HepG2 (cell line): ENCODE results near the gene NFXL1. TPM values are rescaled to one million over a fixed set of nuclear protein-coding genes. Genes with fewer than 3 reads are reported as not detected.

ENCODE experiments used
- ELF3 ChIP-seq: IDR thresholded peaks from 2 replicates; pipeline ENCODE4 v1.6.1; 2016; ENCODE audit warnings: missing genetic modification reagents, missing compliant biosample characterization
- IRF9 ChIP-seq: sonication (generic); formaldehyde crosslinking; IDR thresholded peaks from 2 replicates; pipeline ENCODE4 v1.8.0; 2022; ENCODE audit warnings: missing genetic modification reagents, mild to moderate bottlenecking, borderline replicate concordance
- NFE2L1 ChIP-seq: sonication (generic); formaldehyde crosslinking; IDR thresholded peaks from 2 replicates; pipeline ENCODE4 v1.4.0; 2020; ENCODE audit warnings: missing genetic modification reagents, mild to moderate bottlenecking, borderline replicate concordance
- NR2C2 ChIP-seq: sonication (generic); formaldehyde crosslinking; IDR thresholded peaks from 2 replicates; pipeline ENCODE4 v1.4.0; 2020; ENCODE audit warnings: missing genetic modification reagents, mild to moderate bottlenecking, moderate library complexity, borderline replicate concordance
- POLR2AphosphoS5 ChIP-seq: IDR thresholded peaks from 2 replicates; pipeline ENCODE4 v1.6.1; 2012; ENCODE audit warnings: low read depth, low read length
- SCMH1 ChIP-seq: sonication (generic); formaldehyde crosslinking; IDR thresholded peaks from 2 replicates; pipeline ENCODE4 v1.9.0; 2021; ENCODE audit warnings: missing genetic modification reagents, mild to moderate bottlenecking, borderline replicate concordance
- SP4 ChIP-seq: sonication (generic); formaldehyde crosslinking; IDR thresholded peaks from 2 replicates; pipeline ENCODE4 v1.8.1; 2023; ENCODE audit warnings: mild to moderate bottlenecking, missing genetic modification reagents
- THAP9 ChIP-seq: sonication (generic); formaldehyde crosslinking; IDR thresholded peaks from 2 replicates; pipeline ENCODE4; 2020; ENCODE audit warnings: missing genetic modification reagents, mild to moderate bottlenecking, borderline replicate concordance
- THRA ChIP-seq: sonication (generic); formaldehyde crosslinking; IDR thresholded peaks from 2 replicates; pipeline ENCODE4 v1.4.0; 2020; ENCODE audit warnings: missing genetic modification reagents, borderline replicate concordance
- U2AF1 ChIP-seq: fragments of 200-400 bp; formaldehyde crosslinking; optimal IDR thresholded peaks from 2 replicates; pipeline ENCODE3; 2017; ENCODE audit warnings: mild to moderate bottlenecking, low read depth, low read length
- UBTF ChIP-seq: sonication (generic); formaldehyde crosslinking; IDR thresholded peaks from 2 replicates; pipeline ENCODE4 v1.4.0; 2020; ENCODE audit warnings: mild to moderate bottlenecking, missing genetic modification reagents
- ZBTB14 ChIP-seq: sonication (generic); formaldehyde crosslinking; IDR thresholded peaks from 2 replicates; pipeline ENCODE4 v1.4.0; 2020; ENCODE audit warnings: missing genetic modification reagents
- ZFP82 ChIP-seq: sonication (generic); formaldehyde crosslinking; IDR thresholded peaks from 2 replicates; pipeline ENCODE4 v1.5.1; 2020; ENCODE audit warnings: mild to moderate bottlenecking, missing genetic modification reagents, borderline replicate concordance
- ZNF296 ChIP-seq: sonication (generic); formaldehyde crosslinking; conservative IDR thresholded peaks from 2 replicates; pipeline ENCODE4 v1.5.0; 2020; ENCODE audit warnings: mild to moderate bottlenecking, missing genetic modification reagents
- ZNF383 ChIP-seq: sonication (generic); formaldehyde crosslinking; IDR thresholded peaks from 2 replicates; pipeline ENCODE4 v1.4.0; 2020; ENCODE audit warnings: missing genetic modification reagents, mild to moderate bottlenecking, borderline replicate concordance
- ZNF530 ChIP-seq: sonication (generic); formaldehyde crosslinking; IDR thresholded peaks from 2 replicates; pipeline ENCODE4 v1.5.0; 2020; ENCODE audit warnings: low read depth, mild to moderate bottlenecking, missing genetic modification reagents
- ZNF652 ChIP-seq: IDR thresholded peaks from 2 replicates; pipeline ENCODE4 v1.6.1; 2016; ENCODE audit warnings: low read depth, borderline replicate concordance
- ZNF691 ChIP-seq: sonication (generic); formaldehyde crosslinking; IDR thresholded peaks from 2 replicates; pipeline ENCODE4 v1.4.0; 2020; ENCODE audit warnings: missing genetic modification reagents, low read depth, mild to moderate bottlenecking, borderline replicate concordance
- ZNF878 ChIP-seq: sonication (generic); formaldehyde crosslinking; IDR thresholded peaks from 2 replicates; pipeline ENCODE4 v1.8.1; 2023; ENCODE audit warnings: mild to moderate bottlenecking, missing genetic modification reagents, moderate library complexity
- polyA plus RNA-seq, 8 experiments: library from polyadenylated mRNA; depleted of rRNA in 3 of 8; stranded (reverse) in 7 of 8; unstranded in 1 of 8; fragments of >200 nt; fragmentation: Illumina TruSeq in 4 of 8; extraction: Trizol in 4 of 8; gene quantifications; 2 replicates each; pipeline versions ENCODE4 v1.2.1 to v1.2.3, GENCODE V29; 2011 to 2016; ENCODE audit warnings: low read depth in 4 of 8, missing spikeins in 1 of 8, mixed read lengths in 1 of 8; ENCODE audit not compliant: insufficient read depth in 1 of 8
- total RNA-seq, 5 experiments: library from RNA; depleted of rRNA; stranded (reverse); fragments of >200 nt; fragmentation: Illumina TruSeq; extraction: Trizol; gene quantifications; 2 replicates each; pipeline ENCODE4 v1.2.3, GENCODE V29; 2016; ENCODE audit warnings: low read depth in 1 of 5

The NFXL1 gene
- total and polyA plus RNA-seq, 2 of the 13 experiments (the other 11 are each of a cell fraction or from before 2014, with no cell fraction given) = 12.0 to 18.6 TPM

GRCh38 chr4:47836641-47837093 is 77.7 kb downstream of the NFXL1 start (continued):
- TF ChIP-seq ZNF652 (CRISPR knock-in tag) (no peak), ZNF296 (CRISPR knock-in tag) (no peak), NR2C2 (CRISPR knock-in tag) (no peak), ZNF691 (CRISPR knock-in tag) (no peak), ZNF383 (no peak), POLR2AphosphoS5 (no peak), NFE2L1 (CRISPR knock-in tag) (no peak), THAP9 (CRISPR knock-in tag) (no peak), U2AF1 (no peak), ZNF878 (CRISPR knock-in tag) (no peak), SCMH1 (CRISPR knock-in tag) (no peak), ZBTB14 (CRISPR knock-in tag) (no peak), ZFP82 (no peak), IRF9 (CRISPR knock-in tag) (0 out of 2 replicates have a peak, but pooled peaks have one; percentile 24), SP4 (CRISPR knock-in tag) (peak; percentile 57; the same call in 1 of the 2 replicates), THRA (CRISPR knock-in tag) (no peak), UBTF (CRISPR knock-in tag) (peak; percentile 49; the same call in 1 of the 2 replicates), ZNF530 (CRISPR knock-in tag) (no peak), ELF3 (CRISPR knock-in tag) (no peak)
